Mucosa of descending colon (tissue), 3 donors: ENCODE data around the gene SERPINA6. TPM values are rescaled to one million over a fixed set of nuclear protein-coding genes. Genes with fewer than 3 reads are reported as not detected.
A peak's percentile ranks its signal among the peaks of the same experiment; 100 is the strongest.

ENCODE experiments used
- ATAC-seq: fragments of 200-7000 bp; cut with Tn5 transposase; one replicate; pipeline ENCODE4 v1.9.1; 2020; ENCODE audit warnings: mild to moderate bottlenecking, moderate library complexity
- DNase-seq, 3 donors: peaks; one replicate each; pipeline ENCODE4 v3.0.0-alpha.2; 2020
- H3K36me3 ChIP-seq: fragments of 200-600 bp; one replicate; pipeline ENCODE4 v1.8.0; 2021; ENCODE audit warnings: low read depth, mild to moderate bottlenecking
- H3K4me1 ChIP-seq: fragments of 200-600 bp; one replicate; pipeline ENCODE4 v1.8.0; 2021; ENCODE audit warnings: low read depth, mild to moderate bottlenecking
- H3K4me3 ChIP-seq: fragments of 200-600 bp; one replicate; pipeline ENCODE4 v1.8.0; 2021; ENCODE audit warnings: mild to moderate bottlenecking
- H3K9me3 ChIP-seq: fragments of 200-600 bp; one replicate; pipeline ENCODE4 v1.8.0; 2021; ENCODE audit warnings: mild to moderate bottlenecking
- CTCF ChIP-seq: fragments of 200-600 bp; IDR thresholded peaks from one replicate; pipeline ENCODE4 v1.8.0; 2022; ENCODE audit warnings: antibody characterized with exemption, mild to moderate bottlenecking
- intact Hi-C, 2 donors: fragments of 100-400 bp; cut with DNase I in 1 of 2; cut with micrococcal nuclease in 1 of 2; formaldehyde crosslinking; loops; one replicate each; pipeline versions ENCODE4 v1.11.0 to v1.11.1; 2022; cut with DNase I, micrococcal nuclease
- total RNA-seq, 3 donors: library from RNA; stranded (reverse); fragmentation: NEBNext Ultra II Directional in 2 of 3; extraction: Animal tissue kit (Norgen Biotek cat#: 25700) in 2 of 3; gene quantifications; one replicate each; pipeline versions ENCODE4 v1.2.1 to v1.2.4, GENCODE V29; 2021 to 2023
- donor health status: DM: no; HTN: no; CAD: no; lungs with moderate emphysema.
- donor health status: DM: no; HTN: no; CAD: no.
- donor health status: DM: no; HTN: yes; CAD: no.

SERPINA6 gene
- total RNA-seq, 3 donors from 2014 or later = 0.44 to 4.7 (median 2.0) TPM

GRCh38 chr14:94329857-94330256, 6.7 kb upstream of the SERPINA6 start:
- Histone ChIP-seq H3K9me3 (no peaks in the 10 kb centered on the region), H3K36me3 (no peaks in the 10 kb centered on the region), H3K4me3 (no peak overlapping the region), H3K4me1 (no peaks in the 10 kb centered on the region)
- DNase-seq = no peak
- TF ChIP-seq CTCF = no peak
- ATAC-seq = no peak
- intact Hi-C loops = no loop called here

- H3K4me3 ChIP-seq = no peak overlapping the region
- H3K36me3 ChIP-seq = no peaks in the 10 kb centered on the region
- DNase-seq = no peak
- no peak for ATAC-seq
- H3K4me1 ChIP-seq = no peaks in the 10 kb centered on the region
- intact Hi-C loops = no loop called here
- no peak for TF ChIP-seq CTCF
- H3K9me3 ChIP-seq = no peaks in the 10 kb centered on the region
Observed at GRCh38 chr14:94328196-94328595, 5.1 kb upstream of the SERPINA6 start.

- H3K4me3 ChIP-seq = no peak overlapping the region
- ATAC-seq (no peak), DNase-seq (no peak)
- TF ChIP-seq CTCF = no peak
- no peaks in the 10 kb centered on the region for H3K9me3 ChIP-seq
- peaks cover 5% of the 10 kb centered on the region for H3K4me1 ChIP-seq
- no peaks in the 10 kb centered on the region for H3K36me3 ChIP-seq
- intact Hi-C loops = no loop called here
Observed at GRCh38 chr14:94321421-94322271, 1.5 kb downstream of the SERPINA6 start.

- DNase-seq (peak in 2 of 3 donors; percentile 41 to 75), ATAC-seq (peak; percentile 95)
- H3K36me3 ChIP-seq = no peaks in the 10 kb centered on the region
- TF ChIP-seq CTCF = no peak
- H3K9me3 ChIP-seq = no peaks in the 10 kb centered on the region
- no peak overlapping the region for H3K4me3 ChIP-seq
- peaks cover 5% of the 10 kb centered on the region for H3K4me1 ChIP-seq
- intact Hi-C loops = no loop called here
Observed at GRCh38 chr14:94320243-94320642, 2.9 kb downstream of the SERPINA6 start.

- ATAC-seq = peak; percentile 82
- Histone ChIP-seq H3K4me3 (no peak overlapping the region), H3K9me3 (no peaks in the 10 kb centered on the region), H3K4me1 (peaks cover 5% of the 10 kb centered on the region), H3K36me3 (no peaks in the 10 kb centered on the region)
- DNase-seq = peak; percentile 71 to 84 (median 77)
- intact Hi-C loops = no loop called here
- no peak for TF ChIP-seq CTCF
Observed at GRCh38 chr14:94317259-94317658, 5.9 kb downstream of the SERPINA6 start.
